Measurements from ENCODE around the gene ELAPOR2. TPM values are rescaled to one million over a fixed set of nuclear protein-coding genes. Genes with fewer than 3 reads are reported as not detected.

The ELAPOR2 gene
- polyA plus RNA-seq, 1 donor (not counting 4 experiments of a cell fraction or from before 2014, with no cell fraction given): 3.3 TPM

GRCh38 chr7:87094322-87094721 lies 34.9 kb upstream of the ELAPOR2 start:
- no peaks in the 10 kb centered on the region for H4K20me1 ChIP-seq (ENCODE audit: control insufficient read depth, extremely low read depth, insufficient read depth, low read length)
- dilution Hi-C loops (cut with MboI; ENCODE audit: extremely low pct_ligation_motif_present, low sequenced_read_pairs): no loop called here
- no peak overlapping the region for H3K4me2 ChIP-seq (ENCODE audit: control insufficient read depth, extremely low read depth, insufficient read depth, low read depth, low read length)
- no peaks in the 10 kb centered on the region for H3K4me1 ChIP-seq (ENCODE audit: control insufficient read depth, extremely low read depth, insufficient read depth, low read length)
- H3K36me3 ChIP-seq (ENCODE audit: control insufficient read depth in 2 of 2, extremely low read depth in 1 of 2, insufficient read depth in 2 of 2, low read length in 2 of 2): no peaks in the 10 kb centered on the region
- H3K9ac ChIP-seq (ENCODE audit: control insufficient read depth, extremely low read depth, insufficient read depth, low read length): no peak overlapping the region
- H3K4me3 ChIP-seq (ENCODE audit: control insufficient read depth in 2 of 3, extremely low read depth in 1 of 3, insufficient read depth in 2 of 3, low read depth in 1 of 3, low read length in 3 of 3): no peak overlapping the region
- no peak for DNase-seq (ENCODE audit: low read depth, low spot score)
- no peaks in the 10 kb centered on the region for H3K27me3 ChIP-seq (ENCODE audit: control insufficient read depth, extremely low read depth, insufficient read depth, low read length)
- H2AFZ ChIP-seq (ENCODE audit: control insufficient read depth, low read length): no peak overlapping the region
- no peak for FAIRE-seq
- TF ChIP-seq EZH2 (IDR thresholded peaks at IDR 0.05; ENCODE audit: low read length) (no peak), CTCF (optimal IDR thresholded peaks at IDR 0.05 in 1 of 3, IDR thresholded peaks at IDR 0.05 in 1 of 3, conservative IDR thresholded peaks at IDR 0.05 in 1 of 3; ENCODE audit: extremely low read depth in 1 of 3, insufficient read depth in 2 of 3, low read length in 3 of 3) (no peak)
- no peaks in the 10 kb centered on the region for H3K79me2 ChIP-seq (ENCODE audit: control insufficient read depth, insufficient read depth, low read length)
- H3K9me1 ChIP-seq (ENCODE audit: control insufficient read depth, extremely low read depth, insufficient read depth, low read length): no peaks in the 10 kb centered on the region
- H3K27ac ChIP-seq (ENCODE audit: control insufficient read depth, insufficient read depth, low read length): no peak overlapping the region
- no peaks in the 10 kb centered on the region for H3K9me3 ChIP-seq (ENCODE audit: control insufficient read depth, low read depth, low read length)

GRCh38 chr7:87092568-87093091 lies 33.2 kb upstream of the ELAPOR2 start:
- FAIRE-seq: no peak
- Histone ChIP-seq H3K27me3 (ENCODE audit: control insufficient read depth, extremely low read depth, insufficient read depth, low read length) (no peaks in the 10 kb centered on the region), H3K79me2 (ENCODE audit: control insufficient read depth, insufficient read depth, low read length) (no peaks in the 10 kb centered on the region), H2AFZ (ENCODE audit: control insufficient read depth, low read length) (no peak overlapping the region), H4K20me1 (ENCODE audit: control insufficient read depth, extremely low read depth, insufficient read depth, low read length) (no peaks in the 10 kb centered on the region), H3K9me1 (ENCODE audit: control insufficient read depth, extremely low read depth, insufficient read depth, low read length) (no peaks in the 10 kb centered on the region), H3K9ac (ENCODE audit: control insufficient read depth, extremely low read depth, insufficient read depth, low read length) (no peak overlapping the region), H3K4me1 (ENCODE audit: control insufficient read depth, extremely low read depth, insufficient read depth, low read length) (no peaks in the 10 kb centered on the region), H3K4me3 (ENCODE audit: control insufficient read depth in 2 of 3, extremely low read depth in 1 of 3, insufficient read depth in 2 of 3, low read depth in 1 of 3, low read length in 3 of 3) (no peak overlapping the region), H3K9me3 (ENCODE audit: control insufficient read depth, low read depth, low read length) (no peaks in the 10 kb centered on the region), H3K27ac (ENCODE audit: control insufficient read depth, insufficient read depth, low read length) (no peak overlapping the region), H3K36me3 (ENCODE audit: control insufficient read depth in 2 of 2, extremely low read depth in 1 of 2, insufficient read depth in 2 of 2, low read length in 2 of 2) (no peaks in the 10 kb centered on the region), H3K4me2 (ENCODE audit: control insufficient read depth, extremely low read depth, insufficient read depth, low read depth, low read length) (no peak overlapping the region)
- dilution Hi-C loops (cut with MboI; ENCODE audit: extremely low pct_ligation_motif_present, low sequenced_read_pairs): no loop called here
- DNase-seq (ENCODE audit: low read depth, low spot score): no peak
- TF ChIP-seq EZH2 (IDR thresholded peaks at IDR 0.05; ENCODE audit: low read length): no peak
- TF ChIP-seq CTCF (optimal IDR thresholded peaks at IDR 0.05 in 1 of 3, IDR thresholded peaks at IDR 0.05 in 1 of 3, conservative IDR thresholded peaks at IDR 0.05 in 1 of 3; ENCODE audit: extremely low read depth in 1 of 3, insufficient read depth in 2 of 3, low read length in 3 of 3): no peak

Data from keratinocyte (primary cell).